IMR-90 (cell line): ENCODE results near the gene VIPR2. TPM values are rescaled to one million over a fixed set of nuclear protein-coding genes. Genes with fewer than 3 reads are reported as not detected.

ENCODE experiments used
- ATAC-seq: fragments of 200-7000 bp; cut with Tn5 transposase; 2 replicates; pipeline ENCODE4 v1.9.1; 2020; ENCODE audit warnings: low read depth, mild to moderate bottlenecking, moderate library complexity
- BruUV-seq: library from RNA; stranded (reverse); fragments of 400-500 nt; replicated peaks from 2 replicates; lab custom pipeline; 2021; lab: Mats Ljungman, UMichigan
- CTCF ChIA-PET: fragments of 300-600 bp; formaldehyde crosslinking; extraction: SDS; loops from one replicate; lab custom pipeline; 2021; ENCODE audit warnings: antibody characterized with exemption; lab: Yijun Ruan, JAX
- POLR2A ChIA-PET: fragments of 300-600 bp; sonication (Branson Sonifier 250); formaldehyde crosslinking; loops from one replicate; lab custom pipeline; 2022; ENCODE audit warnings: antibody characterized with exemption; ENCODE audit not compliant: unreplicated experiment; lab: Charles Lee
- DNase-seq: peaks from one replicate; pipeline ENCODE4 v3.0.0; 2013
- H2AFZ ChIP-seq: replicated peaks from 2 replicates; pipeline ENCODE3; 2013; ENCODE audit warnings: low read length, mild to moderate bottlenecking; ENCODE audit not compliant: poor library complexity
- H2AK5ac ChIP-seq: 2 replicates; pipeline ENCODE4 v1.6.1; 2013; ENCODE audit warnings: low read depth, low read length, inconsistent platforms
- H2AK9ac ChIP-seq: replicated peaks from 2 replicates; pipeline ENCODE3; 2013; ENCODE audit warnings: mild to moderate bottlenecking, low read depth, low read length, moderate library complexity; ENCODE audit not compliant: poor library complexity
- H2BK120ac ChIP-seq: 2 replicates; pipeline ENCODE4 v1.6.1; 2013; ENCODE audit warnings: low read depth, low read length, inconsistent platforms
- H2BK15ac ChIP-seq: 3 replicates; pipeline ENCODE4 v1.6.1; 2013; ENCODE audit warnings: low read depth, low read length, inconsistent platforms
- H2BK20ac ChIP-seq: 2 replicates; pipeline ENCODE4 v1.6.1; 2013; ENCODE audit warnings: low read depth, mild to moderate bottlenecking, inconsistent platforms, low read length, moderate library complexity
- H2BK5ac ChIP-seq: 2 replicates; pipeline ENCODE4 v1.6.1; 2013; ENCODE audit warnings: mild to moderate bottlenecking, low read depth, low read length, inconsistent platforms; ENCODE audit not compliant: poor library complexity, severe bottlenecking
- H3K14ac ChIP-seq: replicated peaks from 2 replicates; pipeline ENCODE4 v1.6.1; 2013; ENCODE audit warnings: low read depth, low read length, inconsistent platforms
- H3K18ac ChIP-seq: 2 replicates; pipeline ENCODE4 v1.6.1; 2013; ENCODE audit warnings: low read depth, low read length, control low read depth
- H3K23ac ChIP-seq: 2 replicates; pipeline ENCODE4 v1.6.1; 2013; ENCODE audit warnings: low read depth, low read length, inconsistent platforms
- H3K27ac ChIP-seq: 2 replicates; pipeline ENCODE4 v1.5.1; 2013; ENCODE audit warnings: mild to moderate bottlenecking, control low read depth, low read length; ENCODE audit not compliant: insufficient read depth
- H3K27me3 ChIP-seq: 2 replicates; pipeline ENCODE4 v1.6.1; 2013; ENCODE audit warnings: low read length; ENCODE audit not compliant: control insufficient read depth, insufficient read depth
- H3K36me3 ChIP-seq: 2 replicates; pipeline ENCODE4 v1.6.1; 2013; ENCODE audit warnings: low read length, mixed read lengths; ENCODE audit not compliant: control insufficient read depth, insufficient read depth
- H3K4ac ChIP-seq: 2 replicates; pipeline ENCODE4 v1.6.1; 2013; ENCODE audit warnings: low read depth, low read length, inconsistent platforms
- H3K4me1 ChIP-seq: 2 replicates; pipeline ENCODE4 v1.6.1; 2013; ENCODE audit warnings: low read length, mixed read lengths; ENCODE audit not compliant: control insufficient read depth, insufficient read depth
- H3K4me2 ChIP-seq: 2 replicates; pipeline ENCODE4 v1.6.1; 2013; ENCODE audit warnings: low read depth, mild to moderate bottlenecking, control low read depth, low read length, moderate library complexity
- H3K4me3 ChIP-seq: 2 replicates; pipeline ENCODE4 v1.5.1; 2013; ENCODE audit warnings: low read depth, mild to moderate bottlenecking, control low read depth, low read length, moderate library complexity; ENCODE audit not compliant: insufficient read depth
- H3K56ac ChIP-seq: 2 replicates; pipeline ENCODE4 v1.6.1; 2013; ENCODE audit warnings: low read length, inconsistent platforms; ENCODE audit not compliant: insufficient read depth; ENCODE audit errors: extremely low read depth
- H3K79me1 ChIP-seq, 2 experiments: 2 replicates each; pipeline ENCODE4 v1.6.1; 2013; ENCODE audit warnings: low read length in 2 of 2, inconsistent platforms in 1 of 2, low read depth in 1 of 2
- H3K9ac ChIP-seq: 2 replicates; pipeline ENCODE4 v1.6.1; 2013; ENCODE audit warnings: low read depth, low read length, control low read depth
- H3K9me1 ChIP-seq: 2 replicates; pipeline ENCODE4 v1.6.1; 2013; ENCODE audit warnings: low read length, inconsistent platforms; ENCODE audit not compliant: insufficient read depth
- H3K9me3 ChIP-seq: 2 replicates; pipeline ENCODE4 v1.6.1; 2013; ENCODE audit warnings: low read length; ENCODE audit not compliant: control insufficient read depth, insufficient read depth
- H4K20me1 ChIP-seq: 2 replicates; pipeline ENCODE4 v1.6.1; 2013; ENCODE audit warnings: low read length, inconsistent platforms; ENCODE audit not compliant: insufficient read depth
- H4K5ac ChIP-seq: 2 replicates; pipeline ENCODE4 v1.6.1; 2013; ENCODE audit warnings: mild to moderate bottlenecking, low read depth, low read length, control low read depth
- H4K8ac ChIP-seq, 2 experiments: 2 replicates each; pipeline ENCODE4 v1.6.1; 2013; ENCODE audit warnings: low read depth in 2 of 2, low read length in 2 of 2, control low read depth in 1 of 2, inconsistent platforms in 1 of 2
- H4K91ac ChIP-seq: 2 replicates; pipeline ENCODE4 v1.6.1; 2013; ENCODE audit warnings: low read depth, low read length, inconsistent platforms; ENCODE audit not compliant: insufficient read depth
- BHLHE40 ChIP-seq: fragments of 150-350 bp; IDR thresholded peaks from 2 replicates; pipeline ENCODE4 v1.6.1; 2016; ENCODE audit warnings: mild to moderate bottlenecking, low read depth, low read length
- CEBPB ChIP-seq: IDR thresholded peaks from 2 replicates; pipeline ENCODE4 v1.6.1; 2012; ENCODE audit warnings: low read depth, low read length, improper control_type of control experiment
- CHD1 ChIP-seq: IDR thresholded peaks from 2 replicates; pipeline ENCODE4 v1.6.1; 2012; ENCODE audit warnings: low read depth, low read length, improper control_type of control experiment
- FOS ChIP-seq: fragments of 150-350 bp; IDR thresholded peaks from 2 replicates; pipeline ENCODE4 v1.6.1; 2016; ENCODE audit warnings: low read depth, low read length
- MAFK ChIP-seq: IDR thresholded peaks from 2 replicates; pipeline ENCODE4 v1.6.1; 2012; ENCODE audit warnings: low read depth, low read length, improper control_type of control experiment
- MAZ ChIP-seq: IDR thresholded peaks from 2 replicates; pipeline ENCODE4 v1.6.1; 2012; ENCODE audit warnings: low read depth, mild to moderate bottlenecking, low read length, improper control_type of control experiment, moderate library complexity, borderline replicate concordance
- MXI1 ChIP-seq: IDR thresholded peaks from 2 replicates; pipeline ENCODE4 v1.6.1; 2012; ENCODE audit warnings: low read depth, mild to moderate bottlenecking, low read length, moderate library complexity, borderline replicate concordance
- NFE2L2 ChIP-seq: fragments of 150-350 bp; IDR thresholded peaks from 2 replicates; pipeline ENCODE4 v1.6.1; 2016; ENCODE audit warnings: low read depth, mild to moderate bottlenecking, low read length
- POLR2A ChIP-seq: IDR thresholded peaks from 2 replicates; pipeline ENCODE4 v1.6.1; 2012; ENCODE audit warnings: mild to moderate bottlenecking, low read depth, low read length
- RAD21 ChIP-seq: IDR thresholded peaks from 2 replicates; pipeline ENCODE4 v1.6.1; 2012; ENCODE audit warnings: low read length, improper control_type of control experiment
- RFX5 ChIP-seq: IDR thresholded peaks from 2 replicates; pipeline ENCODE4 v1.8.0; 2012; ENCODE audit warnings: low read depth, mild to moderate bottlenecking, low read length, moderate library complexity
- SMC3 ChIP-seq: fragments of 150-350 bp; IDR thresholded peaks from 2 replicates; pipeline ENCODE4 v1.6.1; 2016; ENCODE audit warnings: low read depth, mild to moderate bottlenecking, antibody characterized with exemption, low read length, moderate library complexity
- WGBS, 2 experiments: methylation state at CpG; one replicate each; pipeline versions ENCODE4 v1.1.5 to v1.1.7; 2013; ENCODE audit warnings: missing lambda C conversion rate in 2 of 2; ENCODE audit not compliant: insufficient read length in 1 of 2; ENCODE audit errors: extremely low coverage in 2 of 2; 5-methylcytosine and 5-hydroxymethylcytosine counted together
- dilution Hi-C: fragments of 300-500 bp; cut with HindIII; formaldehyde crosslinking; loops from one replicate; pipeline ENCODE4 v1.14.3; 2018; ENCODE audit warnings: low sequenced_read_pairs; ENCODE audit not compliant: unreplicated experiment
- in situ Hi-C: fragments of 300-500 bp; cut with MboI; formaldehyde crosslinking; loops from 3 replicates; pipeline ENCODE4 v1.14.3; 2019; ENCODE audit warnings: low sequenced_read_pairs, inconsistent platforms, mixed read lengths
- intact Hi-C: fragments of 100-400 bp; cut with micrococcal nuclease; formaldehyde crosslinking; loops from 2 replicates; pipeline ENCODE4 v1.10.0; 2022
- polyA plus RNA-seq, 3 experiments: library from polyadenylated mRNA; depleted of rRNA; stranded (reverse); fragments of >200 nt; gene quantifications; 2 replicates each; pipeline ENCODE4 v1.2.3, GENCODE V29; 2012; ENCODE audit warnings: low replicate concordance in 1 of 3
- total RNA-seq: library from RNA; depleted of rRNA; stranded (reverse); fragments of >200 nt; gene quantifications from 2 replicates; pipeline ENCODE4 v1.2.3, GENCODE V29; 2012
- TF ChIP-seq, protein P1 (sequence below): fragments of 150-350 bp; IDR thresholded peaks from 2 replicates; pipeline ENCODE4 v1.6.1; 2017; ENCODE audit warnings: mild to moderate bottlenecking, antibody characterized with exemption, low read length, low read depth
- TF ChIP-seq, protein P2 (sequence below): conservative IDR thresholded peaks from 2 replicates; pipeline ENCODE4 v1.5.1; 2012; ENCODE audit warnings: mild to moderate bottlenecking, low read depth, low read length, improper control_type of control experiment
- TF ChIP-seq, protein P3 (sequence below): fragments of 150-350 bp; IDR thresholded peaks from 2 replicates; pipeline ENCODE4 v1.6.1; 2016; ENCODE audit warnings: low read depth, mild to moderate bottlenecking, low read length, moderate library complexity, borderline replicate concordance

Gene VIPR2
- total and polyA plus RNA-seq, 2 of the 4 experiments (the other 2 are of a cell fraction), result not detected

DNA sequence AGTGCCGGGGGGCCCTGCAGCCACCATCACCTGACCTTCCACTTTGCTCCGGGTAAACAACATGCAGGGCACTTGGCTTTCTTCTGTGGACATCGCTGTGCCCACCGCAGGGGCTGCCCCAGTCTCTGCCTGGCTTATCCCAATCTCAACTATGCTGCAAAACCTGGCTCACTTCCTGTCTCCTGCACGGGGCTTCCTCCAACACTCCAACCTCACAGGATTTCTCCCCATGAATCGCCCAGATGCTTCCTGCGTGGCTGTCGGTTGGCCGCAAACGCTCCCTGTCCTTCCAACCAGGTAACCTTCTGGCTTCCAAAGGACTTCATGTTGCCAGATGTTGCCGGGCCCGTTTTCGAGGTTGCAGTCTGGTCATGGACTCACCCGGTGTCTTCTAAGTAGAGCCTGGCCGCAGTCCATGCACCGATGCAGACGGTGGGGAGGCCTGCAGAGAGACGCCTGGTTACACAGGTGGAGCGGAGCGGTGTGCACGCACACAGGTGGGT lies 109.0 kb downstream of the VIPR2 start:
- no peak overlapping the region for H3K23ac ChIP-seq
- no peak overlapping the region for H3K56ac ChIP-seq
- POLR2A ChIA-PET, result no interaction called here
- intact Hi-C loops (no loop called here), in situ Hi-C loops (no loop called here), dilution Hi-C loops (no loop called here)
- WGBS, 2 experiments, result 76% methylated on average over 19 of the region's 21 CpGs; no CpG with 5 or more reads in 1 of the 2 experiments
- no peak overlapping the region for H2AK5ac ChIP-seq
- no peak overlapping the region for H4K8ac ChIP-seq
- no peak overlapping the region for H3K4me3 ChIP-seq
- no peak overlapping the region for H3K4ac ChIP-seq
- no peak overlapping the region for H2BK120ac ChIP-seq
- no peak overlapping the region for H3K14ac ChIP-seq
- ATAC-seq, result no peak
- no peak overlapping the region for H4K91ac ChIP-seq
- no peak overlapping the region for H2BK20ac ChIP-seq
- no peak overlapping the region for H3K9ac ChIP-seq
- peaks cover 23% of the 10 kb centered on the region for H3K9me3 ChIP-seq
- H4K5ac ChIP-seq, result no peak overlapping the region
- H3K18ac ChIP-seq, result no peak overlapping the region
- no peaks in the 10 kb centered on the region; the same call in 1 of the 2 replicates for H3K27me3 ChIP-seq
- no peaks in the 10 kb centered on the region for H3K9me1 ChIP-seq
- H3K4me2 ChIP-seq, result no peak overlapping the region
- no peak for DNase-seq
- no peaks in the 10 kb centered on the region for H4K20me1 ChIP-seq
- H2AK9ac ChIP-seq, result no peak overlapping the region
- CTCF ChIA-PET, result no interaction called here
- no TSS peak for BruUV-seq
- H2BK15ac ChIP-seq, result no peak overlapping the region
- H2AFZ ChIP-seq, result no peak overlapping the region
- H3K27ac ChIP-seq, result no peak overlapping the region
- H3K79me1 ChIP-seq, result no peaks in the 10 kb centered on the region
- H2BK5ac ChIP-seq, result no peak overlapping the region
- no peaks in the 10 kb centered on the region for H3K36me3 ChIP-seq
- no peaks in the 10 kb centered on the region for H3K4me1 ChIP-seq
- TF ChIP-seq, protein P1, sequence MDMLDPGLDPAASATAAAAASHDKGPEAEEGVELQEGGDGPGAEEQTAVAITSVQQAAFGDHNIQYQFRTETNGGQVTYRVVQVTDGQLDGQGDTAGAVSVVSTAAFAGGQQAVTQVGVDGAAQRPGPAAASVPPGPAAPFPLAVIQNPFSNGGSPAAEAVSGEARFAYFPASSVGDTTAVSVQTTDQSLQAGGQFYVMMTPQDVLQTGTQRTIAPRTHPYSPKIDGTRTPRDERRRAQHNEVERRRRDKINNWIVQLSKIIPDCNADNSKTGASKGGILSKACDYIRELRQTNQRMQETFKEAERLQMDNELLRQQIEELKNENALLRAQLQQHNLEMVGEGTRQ, result no peak
- TF ChIP-seq SMC3 (no peak), CHD1 (no peak), RAD21 (no peak), MAZ (no peak), NFE2L2 (no peak), MAFK (no peak), BHLHE40 (no peak), RFX5 (no peak), FOS (no peak), CEBPB (no peak), POLR2A (no peak), MXI1 (no peak)
- TF ChIP-seq, protein P2, sequence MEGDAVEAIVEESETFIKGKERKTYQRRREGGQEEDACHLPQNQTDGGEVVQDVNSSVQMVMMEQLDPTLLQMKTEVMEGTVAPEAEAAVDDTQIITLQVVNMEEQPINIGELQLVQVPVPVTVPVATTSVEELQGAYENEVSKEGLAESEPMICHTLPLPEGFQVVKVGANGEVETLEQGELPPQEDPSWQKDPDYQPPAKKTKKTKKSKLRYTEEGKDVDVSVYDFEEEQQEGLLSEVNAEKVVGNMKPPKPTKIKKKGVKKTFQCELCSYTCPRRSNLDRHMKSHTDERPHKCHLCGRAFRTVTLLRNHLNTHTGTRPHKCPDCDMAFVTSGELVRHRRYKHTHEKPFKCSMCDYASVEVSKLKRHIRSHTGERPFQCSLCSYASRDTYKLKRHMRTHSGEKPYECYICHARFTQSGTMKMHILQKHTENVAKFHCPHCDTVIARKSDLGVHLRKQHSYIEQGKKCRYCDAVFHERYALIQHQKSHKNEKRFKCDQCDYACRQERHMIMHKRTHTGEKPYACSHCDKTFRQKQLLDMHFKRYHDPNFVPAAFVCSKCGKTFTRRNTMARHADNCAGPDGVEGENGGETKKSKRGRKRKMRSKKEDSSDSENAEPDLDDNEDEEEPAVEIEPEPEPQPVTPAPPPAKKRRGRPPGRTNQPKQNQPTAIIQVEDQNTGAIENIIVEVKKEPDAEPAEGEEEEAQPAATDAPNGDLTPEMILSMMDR, result no peak
- TF ChIP-seq, protein P3, sequence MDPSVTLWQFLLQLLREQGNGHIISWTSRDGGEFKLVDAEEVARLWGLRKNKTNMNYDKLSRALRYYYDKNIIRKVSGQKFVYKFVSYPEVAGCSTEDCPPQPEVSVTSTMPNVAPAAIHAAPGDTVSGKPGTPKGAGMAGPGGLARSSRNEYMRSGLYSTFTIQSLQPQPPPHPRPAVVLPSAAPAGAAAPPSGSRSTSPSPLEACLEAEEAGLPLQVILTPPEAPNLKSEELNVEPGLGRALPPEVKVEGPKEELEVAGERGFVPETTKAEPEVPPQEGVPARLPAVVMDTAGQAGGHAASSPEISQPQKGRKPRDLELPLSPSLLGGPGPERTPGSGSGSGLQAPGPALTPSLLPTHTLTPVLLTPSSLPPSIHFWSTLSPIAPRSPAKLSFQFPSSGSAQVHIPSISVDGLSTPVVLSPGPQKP, result no peak
